ENCODE results near the gene MRC2. TPM values are rescaled to one million over a fixed set of nuclear protein-coding genes. Genes with fewer than 3 reads are reported as not detected.
A peak's percentile ranks its signal among the peaks of the same experiment; 100 is the strongest.
"Not testable (repeated sequence)": the region's sequence is repeated elsewhere in the genome, so short reads cannot be mapped to it uniquely, and the experiment has no call there.

Gene MRC2
- total RNA-seq, 2 donors from 2014 or later = 60.3 to 130 TPM

DNA sequence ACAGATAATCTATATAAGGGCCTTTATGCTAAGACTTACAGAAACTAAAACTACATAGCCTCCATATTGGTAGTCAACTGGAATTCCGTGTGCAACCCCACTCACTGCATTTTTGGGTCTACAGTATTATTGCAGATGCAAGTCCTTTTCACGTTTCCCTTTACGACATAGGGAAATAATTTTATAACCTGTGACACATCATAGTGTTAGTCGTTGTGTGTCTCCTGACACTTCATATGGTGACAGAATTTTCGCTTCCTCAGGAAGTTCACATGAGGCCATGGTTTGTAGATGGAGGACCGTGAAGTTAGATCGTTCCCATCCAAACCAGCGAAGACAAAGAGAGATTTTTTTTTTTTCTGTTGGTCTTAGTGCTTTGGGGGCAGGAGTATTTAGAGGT, 15.7 kb upstream of the MRC2 start:
- intact Hi-C loops (cut with DNase I) = no loop called here
- DNase-seq (ENCODE audit: low spot score) = no peak

DNA sequence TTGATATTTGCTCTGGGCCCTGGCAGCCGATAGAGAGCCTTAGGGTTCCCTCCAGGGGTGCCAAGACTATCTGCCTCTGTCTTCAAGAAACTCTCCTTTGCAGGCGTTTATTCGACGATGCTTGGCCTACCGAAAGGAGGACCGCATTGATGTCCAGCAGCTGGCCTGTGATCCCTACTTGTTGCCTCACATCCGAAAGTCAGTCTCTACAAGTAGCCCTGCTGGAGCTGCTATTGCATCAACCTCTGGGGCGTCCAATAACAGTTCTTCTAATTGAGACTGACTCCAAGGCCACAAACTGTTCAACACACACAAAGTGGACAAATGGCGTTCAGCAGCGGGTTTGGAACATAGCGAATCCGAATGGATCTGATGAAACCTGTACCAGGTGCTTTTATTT, 15.2 kb upstream of the MRC2 start:
- DNase-seq (ENCODE audit: low spot score); intact Hi-C loops (cut with DNase I): not testable (repeated sequence)

DNA sequence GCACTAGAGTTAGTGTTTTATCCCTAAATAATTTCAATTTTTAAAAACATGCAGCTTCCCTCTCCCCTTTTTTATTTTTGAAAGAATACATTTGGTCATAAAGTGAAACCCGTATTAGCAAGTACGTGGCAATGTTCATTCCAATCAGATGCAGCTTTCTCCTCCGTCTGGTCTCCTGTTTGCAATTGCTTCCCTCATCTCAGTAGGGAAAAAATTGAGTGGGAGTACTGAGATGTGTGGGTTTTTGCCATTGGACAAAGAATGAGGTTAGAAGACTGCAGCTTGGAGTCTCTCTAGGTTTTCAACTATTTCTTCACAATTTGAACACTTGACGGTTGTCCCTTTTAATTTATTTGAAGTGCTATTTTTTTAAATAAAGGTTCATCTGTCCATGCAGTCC, 14.4 kb upstream of the MRC2 start:
- DNase-seq (ENCODE audit: low spot score); intact Hi-C loops (cut with DNase I): not testable (repeated sequence)

DNA sequence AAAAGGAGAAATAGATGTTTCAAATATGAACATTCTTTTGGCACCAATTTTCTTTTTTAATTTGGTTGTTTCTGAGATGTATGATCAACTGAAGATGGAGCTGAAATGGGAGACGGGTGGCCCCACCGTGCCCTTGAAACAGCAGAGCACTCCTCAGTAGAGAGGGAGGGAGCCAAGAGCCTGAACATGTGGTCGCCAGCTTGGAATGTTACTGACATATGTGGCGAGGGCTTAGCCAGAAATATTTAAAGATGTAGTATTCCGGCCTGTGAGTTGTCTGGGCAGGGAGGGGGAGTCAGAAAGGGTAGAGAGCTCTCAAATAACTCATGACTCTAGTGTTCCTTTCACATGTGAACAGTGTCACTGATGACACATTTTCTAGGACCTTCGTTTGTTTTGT, 13.3 kb upstream of the MRC2 start:
- intact Hi-C loops (cut with DNase I) = no loop called here
- no peak for DNase-seq (ENCODE audit: low spot score)

DNA sequence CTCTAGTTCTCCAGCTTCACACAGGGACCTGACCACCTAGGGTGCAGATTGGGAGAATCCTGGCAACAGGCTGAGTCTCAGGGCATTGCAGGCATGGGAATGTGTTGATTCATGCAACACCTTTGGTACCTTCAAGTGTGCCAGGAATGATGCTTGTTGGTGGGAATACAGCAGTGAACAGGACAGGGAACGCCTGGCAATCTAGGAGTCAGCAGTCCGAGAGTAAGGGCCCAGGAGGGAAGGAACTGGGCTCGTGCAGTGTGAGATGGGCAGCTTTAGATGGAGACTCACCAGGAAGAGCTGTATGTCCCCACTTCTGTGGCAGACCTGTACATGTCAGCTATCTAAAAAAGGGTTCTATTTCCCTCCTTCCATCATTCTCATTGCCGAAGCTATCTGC, 12.0 kb upstream of the MRC2 start:
- no peak for DNase-seq (ENCODE audit: low spot score)
- intact Hi-C loops (cut with DNase I) = no loop called here

DNA sequence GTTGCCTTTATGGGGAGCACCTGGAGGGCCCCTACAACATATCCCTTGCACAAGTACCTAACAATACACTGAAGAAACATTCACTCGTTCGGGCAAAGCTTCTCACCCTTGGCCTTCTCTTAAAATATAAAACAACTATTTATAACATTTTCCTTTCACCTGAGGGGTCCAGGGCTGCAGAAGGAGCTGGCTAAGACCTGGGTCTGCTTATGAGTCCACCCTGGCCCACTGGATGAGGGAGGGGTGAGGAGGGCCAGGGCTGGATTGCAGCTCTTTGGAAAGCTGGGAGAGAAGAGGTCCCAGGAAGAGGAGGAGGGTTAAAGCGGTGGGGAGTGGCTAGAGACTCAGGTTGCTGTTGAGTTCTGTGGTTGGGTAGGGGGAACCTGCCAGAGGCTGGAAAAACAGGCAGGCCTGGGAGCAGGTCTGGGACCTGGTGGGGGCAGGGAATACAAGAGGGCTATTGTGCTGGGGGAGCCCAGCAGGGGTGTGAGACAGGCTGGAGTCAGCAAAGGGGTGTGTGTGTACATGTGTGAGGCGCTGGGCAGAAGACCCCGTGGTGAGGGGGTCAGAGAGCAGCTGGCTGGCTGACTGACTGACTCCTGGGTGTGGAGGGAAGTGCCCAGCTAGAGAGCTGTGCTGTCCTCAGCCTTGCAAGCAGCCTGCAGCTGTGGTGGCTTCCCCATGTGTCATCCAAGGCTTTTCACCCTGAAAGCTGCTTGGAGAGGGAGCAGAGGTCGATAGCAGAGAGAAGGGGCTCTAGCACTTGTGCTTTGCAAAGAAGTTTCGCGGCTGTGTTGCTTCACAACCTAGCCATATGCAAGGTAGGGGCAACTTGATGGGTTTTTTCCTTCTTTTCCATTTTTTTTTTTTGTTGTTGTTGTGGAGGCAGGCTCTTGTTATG, 10.2 kb upstream of the MRC2 start:
- DNase-seq (ENCODE audit: low spot score) = no peak
- intact Hi-C loops (cut with DNase I) = no loop called here

DNA sequence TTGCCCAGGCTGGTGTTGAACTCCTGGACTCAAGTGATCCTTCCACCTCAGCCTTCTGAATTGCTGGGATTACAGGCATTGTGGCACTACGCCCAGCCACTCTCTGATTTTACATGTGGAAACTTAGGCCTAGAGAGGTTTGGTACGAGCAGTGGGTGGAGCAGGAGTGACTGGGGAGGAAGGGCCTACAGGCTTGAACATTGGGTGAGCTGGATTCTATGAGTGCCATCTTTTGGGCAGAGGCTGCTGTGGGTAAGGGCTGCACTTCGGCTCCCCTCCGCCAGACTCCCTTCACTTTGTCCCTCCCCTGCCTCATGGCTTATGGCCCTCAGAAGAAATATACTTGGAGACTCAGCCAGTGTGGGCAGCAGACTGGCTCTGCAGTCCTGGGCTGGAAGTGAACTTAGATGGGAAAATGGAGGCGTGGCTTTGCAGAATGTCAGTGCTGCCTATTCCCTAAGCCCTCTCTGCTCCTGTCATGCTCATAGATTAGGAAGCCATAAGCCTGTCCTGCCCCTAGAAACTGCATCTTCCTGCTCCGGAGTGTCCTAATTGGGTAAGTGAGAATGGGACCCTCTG, 9.5 kb upstream of the MRC2 start:
- intact Hi-C loops (cut with DNase I) = no loop called here
- DNase-seq (ENCODE audit: low spot score) = no peak

DNA sequence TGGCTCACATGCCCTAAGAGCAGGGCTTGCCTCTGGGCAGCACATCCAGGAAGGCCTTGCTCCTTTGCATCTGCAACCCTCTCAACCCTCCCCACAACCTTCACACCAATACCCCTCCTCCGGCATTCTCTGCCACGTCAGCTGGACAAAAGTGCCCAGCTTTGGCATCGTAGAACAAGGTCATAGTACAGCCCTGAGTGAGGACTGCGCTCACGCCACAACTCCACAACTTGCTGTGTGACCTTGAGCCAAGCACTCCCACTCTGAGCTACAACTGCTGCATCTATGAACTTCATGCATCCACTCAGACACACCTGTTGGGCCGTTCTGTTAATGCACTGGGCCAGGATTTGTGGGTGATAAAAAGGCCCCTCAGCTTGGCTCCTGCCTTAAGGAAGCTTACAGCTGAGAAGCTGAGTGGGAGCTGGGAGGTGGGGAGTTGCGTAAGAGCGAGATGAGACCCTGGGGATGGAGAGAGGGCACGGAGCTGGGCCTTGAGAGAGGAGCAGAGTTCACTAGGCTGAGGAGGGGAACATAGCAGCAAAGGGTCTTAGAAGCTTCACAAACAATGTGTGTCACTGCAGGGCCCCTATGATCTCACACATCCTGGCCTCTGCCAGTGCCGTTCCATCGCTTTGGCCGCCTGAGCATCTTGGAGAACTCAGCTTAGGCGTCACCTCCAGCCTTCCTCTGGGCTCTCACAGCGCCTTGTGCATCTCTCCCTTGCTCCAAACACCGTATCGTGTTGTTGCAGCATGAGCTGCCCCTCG, 8.6 kb upstream of the MRC2 start:
- intact Hi-C loops (cut with DNase I) = no loop called here
- no peak for DNase-seq (ENCODE audit: low spot score)

DNA sequence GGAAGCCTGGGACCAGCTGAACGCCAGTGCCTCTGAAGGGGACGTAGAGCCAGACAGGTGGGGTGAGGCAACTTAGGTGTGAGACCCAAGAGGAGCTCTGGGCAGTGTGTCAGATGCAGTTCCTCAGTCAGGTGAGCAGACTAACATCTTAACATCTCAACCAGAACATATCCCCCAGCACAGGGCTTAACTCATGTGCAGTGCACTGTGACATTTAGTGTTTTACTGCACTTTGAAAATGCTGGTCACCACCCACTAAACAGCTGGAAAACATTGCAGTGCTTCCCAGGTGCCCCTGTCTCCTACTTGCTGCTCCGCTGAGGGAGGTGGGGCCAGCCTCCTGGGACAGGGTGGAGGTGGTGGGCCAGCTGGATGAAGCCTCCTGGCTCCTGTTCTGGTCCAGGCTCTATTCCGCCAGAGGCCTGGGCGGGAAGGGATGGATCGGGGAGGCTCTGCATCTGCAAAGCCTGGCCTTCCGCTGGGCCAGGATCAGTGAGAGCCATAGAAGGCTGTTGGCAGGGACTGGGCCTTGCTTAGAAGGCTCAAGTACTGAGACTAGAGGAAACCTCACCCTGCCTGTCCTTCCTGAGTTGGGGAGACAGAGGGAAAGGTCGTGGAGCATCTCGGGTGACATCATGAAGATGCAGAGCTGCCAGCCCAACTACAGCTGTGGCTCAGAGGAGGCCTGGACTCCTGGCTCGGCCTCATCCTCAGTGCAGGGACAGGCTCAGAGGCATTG, 7.9 kb upstream of the MRC2 start:
- DNase-seq (ENCODE audit: low spot score) = no peak
- intact Hi-C loops (cut with DNase I) = no loop called here

DNA sequence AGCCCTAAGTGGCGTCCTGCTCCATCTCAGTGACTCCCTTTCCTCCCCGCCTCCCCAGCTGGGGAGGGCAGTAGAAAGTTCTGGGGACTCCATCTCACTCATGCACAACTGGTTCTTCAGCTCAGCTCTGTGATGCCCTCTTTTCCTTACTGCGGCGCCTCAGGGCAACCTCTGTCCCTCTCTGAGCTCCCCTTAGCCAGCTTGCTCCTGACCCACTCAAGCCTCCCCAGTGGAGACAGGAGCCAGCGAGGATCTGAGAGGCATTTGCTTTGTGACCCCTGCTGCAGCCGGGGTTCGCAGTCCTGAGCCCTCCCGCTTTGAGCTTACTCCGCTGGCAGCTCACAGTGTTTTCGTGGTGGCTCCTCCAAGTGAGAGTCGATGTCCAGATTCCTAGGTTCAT, 6.2 kb upstream of the MRC2 start:
- intact Hi-C loops (cut with DNase I) = no loop called here

DNA sequence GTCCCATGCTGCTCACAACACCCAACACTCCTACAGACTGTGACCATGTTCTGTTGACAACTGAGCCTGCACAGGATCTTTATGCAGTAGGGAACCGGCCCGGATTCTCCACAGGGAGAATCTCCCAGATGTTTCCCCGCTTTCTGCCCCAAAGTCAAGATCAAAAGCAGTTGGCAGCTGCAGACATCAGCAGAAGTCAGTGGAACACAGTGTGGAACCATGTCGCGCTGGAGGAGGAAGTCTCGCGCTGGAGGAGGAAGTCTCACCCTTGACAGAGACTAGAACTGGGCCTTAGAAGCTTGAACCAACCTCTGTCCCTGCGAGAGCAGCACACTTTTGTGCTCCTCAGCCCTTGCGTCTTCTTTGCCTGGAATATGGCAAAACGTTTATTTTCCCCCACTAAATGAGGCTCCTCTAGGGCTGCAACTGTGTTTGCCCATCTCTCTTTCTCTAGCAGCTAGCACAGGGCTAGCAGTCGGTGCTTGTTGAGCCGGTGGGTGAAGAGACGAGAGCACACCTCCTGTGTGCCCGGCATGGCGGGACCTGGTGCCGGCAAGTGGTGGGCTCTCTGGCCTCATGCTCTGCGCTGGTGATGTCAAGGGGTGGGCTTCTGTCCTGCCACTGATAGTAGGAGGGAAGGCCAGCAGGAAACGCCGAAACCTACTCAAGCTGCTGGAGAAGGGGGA, 2.1 kb upstream of the MRC2 start:
- intact Hi-C loops (cut with DNase I) = no loop called here

More for the DNA sequence above, 6.2 kb upstream of the MRC2 start:
- no peak for DNase-seq (ENCODE audit: low spot score)

DNA sequence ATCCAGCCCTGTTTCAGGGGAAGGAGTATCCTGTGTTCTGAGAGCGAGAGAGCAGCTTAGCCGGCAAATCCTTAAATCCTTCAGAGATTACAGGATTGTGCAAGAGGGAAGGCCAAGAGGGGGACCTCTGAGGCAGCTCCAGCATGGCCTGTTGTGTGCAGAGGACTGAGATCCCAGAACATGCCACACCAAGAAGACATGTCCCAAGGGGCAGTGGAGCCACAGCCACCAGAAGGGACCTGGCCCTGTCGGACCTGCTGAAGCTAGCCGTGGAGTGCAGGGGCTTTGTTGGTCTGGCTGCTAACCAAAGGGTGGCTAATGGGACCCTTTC, 1.6 kb upstream of the MRC2 start:
- intact Hi-C loops (cut with DNase I) = no loop called here

More for the DNA sequence above, 2.1 kb upstream of the MRC2 start:
- DNase-seq (ENCODE audit: low spot score) = no peak

DNA sequence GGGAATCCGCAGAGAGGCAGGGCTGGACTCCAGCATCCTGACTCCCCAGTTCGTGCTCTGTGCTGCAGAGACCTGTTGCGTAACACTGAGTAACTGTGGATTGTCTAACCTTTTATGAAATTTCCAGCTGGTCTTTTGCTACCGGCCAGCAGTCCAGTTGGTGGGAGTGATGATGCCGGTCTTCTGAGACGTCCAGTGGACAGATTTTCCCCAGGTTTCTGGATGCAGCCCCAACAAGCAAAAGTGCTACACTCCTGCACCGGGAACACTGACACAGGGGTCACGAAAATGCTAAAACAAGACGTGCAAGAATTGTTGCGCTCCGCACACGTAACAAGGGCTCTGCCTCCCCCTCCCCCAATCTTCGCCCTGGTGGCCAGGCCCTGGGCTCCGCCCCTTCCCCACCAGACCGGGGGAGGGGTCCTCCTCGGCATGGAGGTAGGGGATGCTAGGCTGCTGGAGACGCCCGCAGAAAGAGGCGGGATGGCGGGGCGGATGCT, 701 bp upstream of the MRC2 start:
- DNase-seq (ENCODE audit: low spot score) = peak; percentile 86
- intact Hi-C loops (cut with DNase I) = no loop called here

More for the DNA sequence above, 1.6 kb upstream of the MRC2 start:
- DNase-seq (ENCODE audit: low spot score) = no peak

DNA sequence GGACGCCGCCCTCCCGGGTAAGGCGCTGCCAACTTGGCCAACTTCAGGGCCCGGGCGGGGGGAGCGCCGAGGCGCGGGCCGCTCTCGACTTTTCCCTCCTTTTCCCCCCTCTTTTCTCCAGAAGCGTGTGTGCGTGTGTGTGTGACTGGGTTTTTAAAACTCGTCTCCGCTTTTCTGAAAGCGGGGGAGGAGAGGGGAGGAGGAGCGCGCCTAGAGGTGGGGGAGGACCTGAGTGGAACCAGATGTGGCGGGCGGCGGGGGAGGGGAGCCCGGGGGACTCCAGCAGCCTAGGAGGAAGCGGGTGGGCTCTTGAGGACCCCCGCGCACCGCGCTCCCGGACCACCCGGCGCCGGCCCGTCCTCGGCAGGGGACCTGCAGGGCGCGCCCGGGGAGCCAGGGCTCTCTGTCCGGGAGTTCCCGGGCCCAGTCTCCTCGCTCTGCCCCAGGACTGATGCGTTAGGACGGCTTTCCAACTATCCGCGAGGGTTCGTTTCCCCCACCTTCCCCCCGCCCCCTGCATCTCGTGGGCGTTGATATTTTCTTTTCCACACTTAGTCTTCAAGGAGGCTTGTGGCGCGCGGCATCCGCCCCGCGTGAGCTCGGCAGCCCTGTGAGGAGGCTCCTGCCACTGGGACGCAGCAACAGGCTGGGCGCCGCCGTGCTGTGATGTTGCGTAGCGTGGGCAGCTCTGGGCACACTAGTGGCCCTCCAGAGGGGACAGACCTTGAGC, 599 bp downstream of the MRC2 start:
- intact Hi-C loops (cut with DNase I) = no loop called here
- peak; percentile 90 for DNase-seq (ENCODE audit: low spot score)

DNA sequence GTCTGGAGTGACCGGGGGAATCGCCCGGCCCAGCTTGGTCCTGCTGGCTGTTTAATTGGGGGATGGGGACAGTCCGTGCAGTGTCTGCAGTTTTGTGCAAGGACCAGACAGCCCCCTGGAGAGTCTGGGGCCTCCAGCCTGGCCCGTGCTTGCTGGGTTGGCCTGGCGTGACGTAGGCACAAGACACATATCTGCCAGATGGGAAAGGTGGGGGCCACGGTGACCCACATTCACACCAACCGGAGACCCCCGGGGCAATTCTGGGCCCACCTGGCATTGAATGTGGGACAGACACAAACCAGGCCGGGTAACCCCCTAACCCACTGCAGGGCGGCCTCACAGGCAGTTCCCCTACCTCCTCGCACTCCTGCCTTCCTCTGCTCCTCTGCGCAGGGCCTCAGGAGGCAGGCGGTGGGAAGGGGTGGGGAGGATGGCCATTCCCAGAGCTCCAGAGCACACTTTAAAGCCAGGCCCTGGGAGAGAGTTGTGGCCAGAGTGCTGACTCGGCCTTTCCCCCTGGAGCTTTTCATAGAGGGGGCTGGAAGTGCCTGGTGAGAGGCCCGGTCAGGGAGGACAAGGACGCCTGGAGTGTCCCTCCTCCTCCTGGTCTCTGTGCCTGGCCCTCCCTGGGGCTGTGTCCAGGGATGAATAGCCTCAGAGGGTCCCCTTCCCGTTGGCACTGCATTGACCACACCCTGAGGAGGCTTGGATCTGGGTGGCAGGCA, 1.5 kb downstream of the MRC2 start:
- intact Hi-C loops (cut with DNase I) = no loop called here
- DNase-seq (ENCODE audit: low spot score) = peak; percentile 88

DNA sequence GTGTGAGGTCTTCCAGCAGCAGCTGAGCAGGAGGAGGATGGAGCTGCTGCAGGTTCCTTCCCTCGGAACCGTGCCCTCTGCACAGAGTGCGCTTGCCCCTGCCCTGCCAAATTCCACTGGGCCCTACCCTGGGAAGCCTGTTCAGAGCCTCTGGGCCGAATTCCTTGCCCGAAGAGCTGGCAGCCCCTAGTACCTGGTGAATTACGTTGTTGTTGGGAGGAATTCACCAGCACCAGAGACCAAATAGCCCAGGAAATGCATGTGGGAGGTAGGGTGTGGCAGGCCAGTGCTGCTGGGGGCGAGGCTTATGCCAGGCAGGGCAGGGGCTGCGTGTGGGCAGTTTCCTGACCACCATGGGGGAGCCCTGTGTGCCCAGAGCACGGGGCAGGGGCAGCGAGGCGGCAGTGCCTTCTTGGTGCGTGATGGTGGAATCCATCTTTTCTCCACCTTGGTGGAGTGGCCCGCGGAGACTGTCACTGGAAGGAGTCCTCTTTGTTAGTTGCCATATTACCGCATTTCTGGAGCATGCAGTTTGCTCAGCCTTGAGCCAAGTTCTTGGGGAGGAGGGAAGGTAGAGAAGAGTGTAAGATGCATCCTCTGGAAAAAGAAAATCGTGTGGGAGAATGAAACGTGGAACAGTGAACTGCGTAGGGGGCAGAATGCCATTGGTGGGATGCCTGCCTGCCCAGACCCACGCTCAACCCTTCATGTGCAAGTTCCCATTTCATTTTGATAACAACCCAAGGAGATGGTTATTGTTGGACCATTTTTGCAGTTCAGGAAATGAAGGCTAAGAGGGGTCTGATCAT, 2.3 kb downstream of the MRC2 start:
- intact Hi-C loops (cut with DNase I) = no loop called here
- no peak for DNase-seq (ENCODE audit: low spot score)

Measured in posterior vena cava (tissue), 2 donors.